ENCODE results near the gene PRAMEF10.
"Not testable (repeated sequence)": the region's sequence is repeated elsewhere in the genome, so short reads cannot be mapped to it uniquely, and the experiment has no call there.

The PRAMEF10 gene

DNA sequence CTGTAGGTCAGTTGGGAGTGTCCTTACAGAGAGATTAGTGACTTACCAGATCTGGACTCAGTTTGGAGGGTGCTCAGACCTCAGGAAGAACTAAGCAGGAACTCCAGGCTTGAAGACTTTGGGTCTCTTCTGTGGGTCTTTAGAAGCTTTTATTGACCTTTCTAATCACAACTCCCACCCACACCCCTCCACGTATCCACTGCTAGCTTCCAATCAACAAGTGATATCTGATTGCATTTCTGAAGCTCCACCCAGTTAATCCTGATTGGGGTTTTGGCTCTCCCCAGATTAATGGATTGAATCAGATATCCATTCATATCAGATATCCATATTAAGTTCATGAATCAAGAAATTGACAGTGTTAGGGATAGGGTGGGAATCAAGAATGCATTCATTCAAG, at the start of gene PRAMEF10:
PRAMEF10 (minus strand) TSS at position 101 of the 400 bp plus-strand sequence. CDS start 2,423 bp downstream, outside the sequence.
- not testable (repeated sequence) for DNase-seq

- not testable (repeated sequence) for DNase-seq
Measured at GRCh38 chr1:12947480-12947879, 49.4 kb upstream of the PRAMEF10 start, which contains the start of gene PRAMEF6. Gene PRAMEF6, minus strand, starts transcription at chr1:12947580. Its CDS starts 5,062 bp downstream, at chr1:12942518.

GRCh38 chr1:12924368-12924767, 26.3 kb upstream of the PRAMEF10 start:
- not testable (repeated sequence) for DNase-seq

GRCh38 chr1:12921749-12922148, 23.7 kb upstream of the PRAMEF10 start:
- not testable (repeated sequence) for DNase-seq

DNA sequence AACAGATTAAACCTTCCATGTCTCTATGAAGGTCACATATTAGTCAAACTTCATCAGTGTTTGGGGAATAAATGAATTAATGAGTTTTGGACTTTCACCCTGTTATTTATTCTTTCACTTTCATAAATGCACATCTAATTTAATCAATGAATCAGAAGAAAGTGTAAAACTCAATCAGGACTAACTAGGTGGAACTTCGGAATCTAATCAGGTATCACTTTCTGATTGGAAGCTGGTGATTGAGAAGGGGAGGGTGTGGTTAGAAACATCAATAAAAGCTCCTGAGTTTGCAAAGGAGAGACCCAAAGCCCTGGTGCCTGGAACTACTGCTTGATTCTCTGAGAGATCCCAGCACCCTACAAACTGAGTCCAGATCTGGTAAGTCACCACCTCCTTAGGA, 18.2 kb upstream of the PRAMEF10 start, which contains the start of gene PRAMEF7:
PRAMEF7 (plus strand) TSS at position 301 of the 400 bp plus-strand sequence. CDS start 1,083 bp downstream, outside the sequence.
- not testable (repeated sequence) for DNase-seq

- not testable (repeated sequence) for DNase-seq
Measured at GRCh38 chr1:12903793-12904572, 5.9 kb upstream of the PRAMEF10 start.

- not testable (repeated sequence) for DNase-seq
Measured at GRCh38 chr1:12899186-12899585, 1.1 kb upstream of the PRAMEF10 start.

GRCh38 chr1:12886101-12886500, 12.0 kb downstream of the PRAMEF10 start, which contains the start of gene PRAMEF4:
Gene PRAMEF4, minus strand, starts transcription at chr1:12886201. Its CDS starts 2,807 bp downstream, at chr1:12883394.
- DNase-seq, result not testable (repeated sequence)

DNA sequence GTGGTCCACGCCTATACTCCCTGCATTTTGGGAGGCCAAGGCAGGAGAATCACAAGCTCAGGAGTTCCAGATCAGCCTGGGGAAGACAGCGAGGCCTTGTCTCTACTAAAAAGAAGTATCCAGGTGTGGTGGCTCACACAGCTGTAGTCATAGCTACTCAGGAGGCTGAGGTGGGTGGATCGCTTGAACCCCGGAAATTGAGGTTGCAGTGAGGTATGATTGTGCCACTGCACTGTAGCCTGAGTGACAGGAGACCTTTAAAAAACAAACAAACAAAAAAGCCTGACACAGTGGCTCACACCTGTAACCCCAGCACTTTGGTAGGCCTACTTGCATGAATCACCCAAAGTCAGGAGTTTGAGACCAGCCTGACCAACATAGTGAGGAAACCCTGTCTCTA, 19.6 kb downstream of the PRAMEF10 start:
- DNase-seq, result not testable (repeated sequence)

DNA sequence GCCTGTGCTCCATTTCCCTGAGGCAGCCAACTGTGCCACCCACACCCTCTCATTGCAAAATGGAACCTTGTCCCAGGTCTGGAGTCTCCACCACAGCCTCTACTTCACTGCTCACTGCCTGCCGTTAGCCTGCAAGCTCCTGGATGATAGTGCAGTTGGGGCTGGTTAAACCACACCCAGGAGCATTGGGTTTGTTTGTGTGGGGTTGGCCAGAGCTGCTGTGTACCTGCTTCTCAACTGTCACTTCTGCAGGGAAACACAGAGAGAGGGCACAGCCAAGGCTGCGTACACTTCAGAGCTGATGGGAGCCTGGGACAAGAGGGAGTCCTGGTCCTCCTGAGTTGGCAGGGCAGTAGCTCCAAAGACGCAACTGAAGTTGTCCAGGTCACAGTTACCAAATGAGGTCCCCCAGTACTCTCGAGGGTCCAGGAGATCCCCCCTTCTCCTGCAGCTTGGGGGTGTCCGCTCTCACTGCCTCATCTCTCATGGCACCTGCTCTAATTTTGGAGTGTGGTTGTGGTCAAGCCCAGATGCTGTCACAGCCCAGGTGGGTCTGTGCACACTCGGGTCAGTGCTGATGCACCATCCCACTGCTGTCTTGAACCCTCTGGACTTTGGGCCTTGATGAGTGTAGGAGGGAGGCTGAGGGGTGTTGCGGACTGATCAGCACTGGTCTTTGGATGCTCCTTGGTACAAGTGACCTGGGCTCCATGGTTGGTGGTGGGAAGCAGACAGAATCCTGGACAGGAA, 34.8 kb downstream of the PRAMEF10 start:
- DNase-seq, result not testable (repeated sequence)

DNA sequence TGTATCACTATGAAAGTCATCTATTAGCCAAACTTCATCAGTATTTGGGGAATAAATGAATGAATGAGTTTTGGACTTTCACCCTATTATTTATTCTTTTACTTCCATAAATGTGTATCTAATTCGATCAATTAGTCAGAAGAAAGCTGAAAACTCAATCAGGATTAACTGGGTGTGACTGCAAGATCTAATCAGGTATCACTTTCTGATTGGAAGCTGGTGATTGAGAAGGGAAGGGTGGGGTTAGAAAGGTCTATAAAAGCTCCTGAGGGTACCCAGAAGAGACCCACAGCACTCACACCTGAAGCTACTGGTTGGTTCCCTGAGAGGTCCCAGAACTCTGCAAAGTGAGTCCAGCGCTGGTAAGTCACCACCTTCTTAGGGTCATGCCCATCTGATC, 41.3 kb downstream of the PRAMEF10 start, which contains the start of gene PRAMEF2:
PRAMEF2 (plus strand) TSS at position 301 of the 400 bp plus-strand sequence. CDS start 1,924 bp downstream, outside the sequence.
- not testable (repeated sequence) for DNase-seq

DNA sequence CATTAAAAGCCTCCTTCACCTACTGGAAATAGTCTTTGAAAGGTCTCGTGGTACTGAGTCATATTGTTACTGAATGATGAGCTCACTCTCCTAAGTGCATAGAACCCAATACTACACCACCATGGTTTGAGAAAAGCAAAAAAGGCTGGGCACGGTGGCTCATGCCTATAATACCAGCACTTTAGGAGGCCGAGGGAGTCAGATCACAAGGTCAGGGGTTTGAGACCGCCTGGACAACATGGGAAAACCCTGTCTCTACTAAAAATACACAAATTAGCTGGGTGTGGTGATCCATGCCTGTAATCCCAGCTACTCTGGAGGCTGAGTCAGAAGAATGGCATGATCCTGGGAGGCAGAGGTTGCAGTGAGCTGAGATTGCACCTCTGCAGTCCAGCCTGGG, 46.3 kb downstream of the PRAMEF10 start:
- DNase-seq, result no peak

- DNase-seq, result not testable (repeated sequence)
Measured at GRCh38 chr1:12848620-12849019, 49.5 kb downstream of the PRAMEF10 start, which contains the start of gene HNRNPCL1. Gene HNRNPCL1, minus strand, starts transcription at chr1:12848720. Its CDS starts 431 bp downstream, at chr1:12848289.

All from activated T-cell treated with anti-CD3 and anti-CD28 coated beads, Interleukin-2, amount 50 U/mL, for 48 hours (primary cell).